Measurements from ENCODE around the gene SUPT3H. TPM values are rescaled to one million over a fixed set of nuclear protein-coding genes. Genes with fewer than 3 reads are reported as not detected.
A peak's percentile ranks its signal among the peaks of the same experiment; 100 is the strongest.

SUPT3H gene
- total and polyA plus RNA-seq, 2 experiments from 2014 or later, result 12.4 to 19.4 TPM

DNA sequence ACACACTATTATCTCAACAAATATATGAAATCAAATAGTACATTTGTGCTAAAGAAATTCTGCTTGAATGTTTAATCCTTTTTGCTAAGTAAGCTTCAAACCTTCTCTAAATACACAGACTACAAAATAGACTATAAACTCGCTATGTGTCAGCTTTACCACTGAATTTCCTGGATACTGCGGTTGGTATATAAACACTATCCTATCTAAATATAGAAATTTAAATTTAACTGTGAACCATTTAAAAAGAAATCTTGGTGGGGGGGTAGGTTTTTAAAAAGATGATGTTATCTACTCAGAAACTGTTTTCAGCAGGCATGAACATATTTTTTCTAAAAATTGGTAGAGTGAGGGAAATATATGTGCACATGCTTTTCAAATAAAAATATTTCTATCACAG lies 356.1 kb downstream of the SUPT3H start:
- peak in 1 of 2 donors; percentile 7 for DNase-seq (ENCODE audit: low read depth in 1 of 2, low spot score in 1 of 2)
- TF ChIP-seq, protein P1, sequence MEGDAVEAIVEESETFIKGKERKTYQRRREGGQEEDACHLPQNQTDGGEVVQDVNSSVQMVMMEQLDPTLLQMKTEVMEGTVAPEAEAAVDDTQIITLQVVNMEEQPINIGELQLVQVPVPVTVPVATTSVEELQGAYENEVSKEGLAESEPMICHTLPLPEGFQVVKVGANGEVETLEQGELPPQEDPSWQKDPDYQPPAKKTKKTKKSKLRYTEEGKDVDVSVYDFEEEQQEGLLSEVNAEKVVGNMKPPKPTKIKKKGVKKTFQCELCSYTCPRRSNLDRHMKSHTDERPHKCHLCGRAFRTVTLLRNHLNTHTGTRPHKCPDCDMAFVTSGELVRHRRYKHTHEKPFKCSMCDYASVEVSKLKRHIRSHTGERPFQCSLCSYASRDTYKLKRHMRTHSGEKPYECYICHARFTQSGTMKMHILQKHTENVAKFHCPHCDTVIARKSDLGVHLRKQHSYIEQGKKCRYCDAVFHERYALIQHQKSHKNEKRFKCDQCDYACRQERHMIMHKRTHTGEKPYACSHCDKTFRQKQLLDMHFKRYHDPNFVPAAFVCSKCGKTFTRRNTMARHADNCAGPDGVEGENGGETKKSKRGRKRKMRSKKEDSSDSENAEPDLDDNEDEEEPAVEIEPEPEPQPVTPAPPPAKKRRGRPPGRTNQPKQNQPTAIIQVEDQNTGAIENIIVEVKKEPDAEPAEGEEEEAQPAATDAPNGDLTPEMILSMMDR (IDR thresholded peaks at IDR 0.05; ENCODE audit: low read depth, low read length), result no peak
- H3K9me3 ChIP-seq (ENCODE audit: low read depth), result no peaks in the 10 kb centered on the region
- H3K27ac ChIP-seq, result no peak overlapping the region
- H3K4me1 ChIP-seq (ENCODE audit: low read depth), result no peaks in the 10 kb centered on the region
- no peaks in the 10 kb centered on the region for H3K36me3 ChIP-seq
- H3K27me3 ChIP-seq, result no peaks in the 10 kb centered on the region
- no peak overlapping the region for H3K4me3 ChIP-seq

GRCh38 chr6:45012687-45013086 lies 365.0 kb downstream of the SUPT3H start:
- H3K4me3 ChIP-seq, result no peak overlapping the region
- TF ChIP-seq, protein P1 (IDR thresholded peaks at IDR 0.05; ENCODE audit: low read depth, low read length), result no peak

DNA sequence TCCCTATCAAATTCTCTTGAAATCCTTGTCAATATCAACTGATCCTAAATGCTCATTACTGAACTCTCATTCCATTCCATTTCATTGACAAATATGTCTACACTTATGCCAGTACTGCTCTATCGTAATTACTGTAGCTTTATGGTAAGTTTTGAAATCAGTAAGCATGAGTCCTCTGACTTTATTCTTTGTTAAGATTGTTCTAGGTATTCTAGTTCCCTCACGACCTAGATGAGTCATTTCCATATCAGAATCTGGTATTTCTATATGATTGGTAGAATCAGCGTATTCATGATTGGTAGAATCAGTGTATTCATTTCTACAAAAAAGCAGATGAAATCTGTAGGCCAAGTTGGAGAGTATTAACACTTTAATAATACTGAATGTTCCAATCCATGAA lies 368.2 kb downstream of the SUPT3H start:
- H3K36me3 ChIP-seq, result no peaks in the 10 kb centered on the region
- no peak overlapping the region for H3K4me3 ChIP-seq
- no peaks in the 10 kb centered on the region for H3K9me3 ChIP-seq (ENCODE audit: low read depth)
- H3K27me3 ChIP-seq, result no peaks in the 10 kb centered on the region
- TF ChIP-seq, protein P1 (IDR thresholded peaks at IDR 0.05; ENCODE audit: low read depth, low read length), result no peak
- DNase-seq (ENCODE audit: low read depth in 1 of 2, low spot score in 1 of 2), result no peak
- H3K4me1 ChIP-seq (ENCODE audit: low read depth), result no peaks in the 10 kb centered on the region
- no peak overlapping the region for H3K27ac ChIP-seq

More at GRCh38 chr6:45012687-45013086, 365.0 kb downstream of the SUPT3H start:
- H3K36me3 ChIP-seq, result no peaks in the 10 kb centered on the region
- no peaks in the 10 kb centered on the region for H3K9me3 ChIP-seq (ENCODE audit: low read depth)
- DNase-seq (ENCODE audit: low read depth in 1 of 2, low spot score in 1 of 2), result no peak
- no peaks in the 10 kb centered on the region for H3K4me1 ChIP-seq (ENCODE audit: low read depth)
- no peaks in the 10 kb centered on the region for H3K27me3 ChIP-seq
- no peak overlapping the region for H3K27ac ChIP-seq

- TF ChIP-seq, protein P1 (IDR thresholded peaks at IDR 0.05; ENCODE audit: low read depth, low read length), result no peak
- no peaks in the 10 kb centered on the region for H3K27me3 ChIP-seq
- DNase-seq (ENCODE audit: low read depth in 1 of 2, low spot score in 1 of 2), result no peak
Observed at GRCh38 chr6:45006893-45007292, 370.8 kb downstream of the SUPT3H start.

GRCh38 chr6:45003961-45004360 lies 373.8 kb downstream of the SUPT3H start:
- Histone ChIP-seq H3K36me3 (no peaks in the 10 kb centered on the region), H3K4me3 (no peak overlapping the region), H3K4me1 (ENCODE audit: low read depth) (no peaks in the 10 kb centered on the region), H3K27ac (no peak overlapping the region), H3K27me3 (no peaks in the 10 kb centered on the region), H3K9me3 (ENCODE audit: low read depth) (no peaks in the 10 kb centered on the region)
- DNase-seq (ENCODE audit: low read depth in 1 of 2, low spot score in 1 of 2), result no peak
- TF ChIP-seq, protein P1 (IDR thresholded peaks at IDR 0.05; ENCODE audit: low read depth, low read length), result no peak

More at GRCh38 chr6:45006893-45007292, 370.8 kb downstream of the SUPT3H start:
- no peaks in the 10 kb centered on the region for H3K9me3 ChIP-seq (ENCODE audit: low read depth)
- no peak overlapping the region for H3K27ac ChIP-seq
- H3K4me3 ChIP-seq, result no peak overlapping the region
- H3K4me1 ChIP-seq (ENCODE audit: low read depth), result no peaks in the 10 kb centered on the region
- H3K36me3 ChIP-seq, result no peaks in the 10 kb centered on the region

GRCh38 chr6:45003387-45003786 lies 374.3 kb downstream of the SUPT3H start:
- no peak for DNase-seq (ENCODE audit: low read depth in 1 of 2, low spot score in 1 of 2)
- Histone ChIP-seq H3K27me3 (no peaks in the 10 kb centered on the region), H3K27ac (no peak overlapping the region), H3K4me3 (no peak overlapping the region), H3K4me1 (ENCODE audit: low read depth) (no peaks in the 10 kb centered on the region), H3K36me3 (no peaks in the 10 kb centered on the region), H3K9me3 (ENCODE audit: low read depth) (no peaks in the 10 kb centered on the region)
- TF ChIP-seq, protein P1 (IDR thresholded peaks at IDR 0.05; ENCODE audit: low read depth, low read length), result no peak
